SK-N-SH treated with all-trans-retinoic acid at 6 μM for 48 hours (cell line): ENCODE measurements around the gene SIAH2.

Experiments used
- ATAC-seq: fragments of 200-7000 bp; cut with Tn5 transposase; 3 replicates; pipeline ENCODE4 v1.9.1; 2020; ENCODE audit warnings: mild to moderate bottlenecking, moderate library complexity
- ARNTL ChIP-seq: fragments of 450-650 bp; formaldehyde crosslinking; IDR thresholded peaks from 2 replicates; pipeline ENCODE4 v1.5.0; 2020; ENCODE audit warnings: low read depth, mild to moderate bottlenecking, moderate library complexity, borderline replicate concordance
- BACH2 ChIP-seq: fragments of 250-450 bp; sonication (Bioruptor Pico); IDR thresholded peaks from 2 replicates; pipeline ENCODE4 v1.9.0; 2021; ENCODE audit warnings: mild to moderate bottlenecking, borderline replicate concordance
- CREB5 ChIP-seq: fragments of 250-450 bp; sonication (Bioruptor Pico); IDR thresholded peaks from 2 replicates; pipeline ENCODE4 v1.5.1; 2020; ENCODE audit warnings: low read depth, mild to moderate bottlenecking, moderate library complexity
- CSRNP3 ChIP-seq: fragments of 250-450 bp; sonication (Bioruptor Pico); IDR thresholded peaks from 2 replicates; pipeline ENCODE4 v1.5.1; 2021; ENCODE audit warnings: mild to moderate bottlenecking, moderate library complexity
- ESRRG ChIP-seq: fragments of 250-450 bp; sonication (Bioruptor Pico); IDR thresholded peaks from 2 replicates; pipeline ENCODE4 v1.6.1; 2021; ENCODE audit warnings: mild to moderate bottlenecking
- GLIS3 ChIP-seq: fragments of 250-450 bp; sonication (Bioruptor Pico); IDR thresholded peaks from 2 replicates; pipeline ENCODE4 v1.5.0; 2020; ENCODE audit warnings: mild to moderate bottlenecking, moderate library complexity
- ISL1 ChIP-seq: fragments of 250-450 bp; sonication (Bioruptor Pico); IDR thresholded peaks from 2 replicates; pipeline ENCODE4 v2.1.2; 2022; ENCODE audit warnings: mild to moderate bottlenecking, moderate library complexity
- OSR1 ChIP-seq: fragments of 250-450 bp; sonication (Bioruptor Pico); IDR thresholded peaks from 2 replicates; pipeline ENCODE4 v1.8.0; 2022; ENCODE audit warnings: moderate library complexity, mild to moderate bottlenecking, inconsistent platforms
- PATZ1 ChIP-seq: fragments of 250-450 bp; sonication (Bioruptor Pico); IDR thresholded peaks from 2 replicates; pipeline ENCODE4 v1.8.0; 2020; ENCODE audit warnings: mild to moderate bottlenecking, moderate library complexity, borderline replicate concordance
- POU6F1 ChIP-seq: fragments of 250-450 bp; sonication (Bioruptor Pico); IDR thresholded peaks from 2 replicates; pipeline ENCODE4 v1.8.0; 2021; ENCODE audit warnings: low read depth, mild to moderate bottlenecking, moderate library complexity, borderline replicate concordance
- PPARA ChIP-seq: fragments of 250-450 bp; sonication (Bioruptor Pico); IDR thresholded peaks from 2 replicates; pipeline ENCODE4 v1.5.0; 2020; ENCODE audit warnings: mild to moderate bottlenecking, borderline replicate concordance
- RARB ChIP-seq: fragments of 250-450 bp; sonication (Bioruptor Pico); IDR thresholded peaks from 2 replicates; pipeline ENCODE4 v1.8.0; 2021; ENCODE audit warnings: mild to moderate bottlenecking, moderate library complexity
- SNAI2 ChIP-seq: fragments of 250-450 bp; sonication (Bioruptor Pico); IDR thresholded peaks from 2 replicates; pipeline ENCODE4 v1.5.0; 2020; ENCODE audit warnings: mild to moderate bottlenecking, moderate library complexity
- TCF4 ChIP-seq: fragments of 250-450 bp; sonication (Bioruptor Pico); IDR thresholded peaks from 2 replicates; pipeline ENCODE4 v1.8.0; 2021; ENCODE audit warnings: mild to moderate bottlenecking, moderate library complexity, borderline replicate concordance
- TSHZ2 ChIP-seq: fragments of 250-450 bp; sonication (Bioruptor Pico); IDR thresholded peaks from 2 replicates; pipeline ENCODE4 v1.5.0; 2020; ENCODE audit warnings: mild to moderate bottlenecking, moderate library complexity
- ZC3H10 ChIP-seq: fragments of 250-450 bp; sonication (Bioruptor Pico); IDR thresholded peaks from 2 replicates; pipeline ENCODE4 v1.5.1; 2021; ENCODE audit warnings: mild to moderate bottlenecking, moderate library complexity
- ZFP3 ChIP-seq: fragments of 250-450 bp; sonication (Bioruptor Pico); IDR thresholded peaks from 2 replicates; pipeline ENCODE4 v1.5.0; 2020; ENCODE audit warnings: mild to moderate bottlenecking, moderate library complexity
- ZFP30 ChIP-seq: fragments of 450-650 bp; formaldehyde crosslinking; IDR thresholded peaks from 2 replicates; pipeline ENCODE4 v1.5.0; 2022; ENCODE audit warnings: mild to moderate bottlenecking, moderate library complexity
- ZNF565 ChIP-seq: fragments of 450-650 bp; formaldehyde crosslinking; conservative IDR thresholded peaks from 2 replicates; pipeline ENCODE4 v1.5.0; 2020; ENCODE audit warnings: low read depth, mild to moderate bottlenecking, moderate library complexity
- ZNF70 ChIP-seq: fragments of 450-650 bp; formaldehyde crosslinking; IDR thresholded peaks from 2 replicates; pipeline ENCODE4 v1.5.0; 2020; ENCODE audit warnings: mild to moderate bottlenecking, moderate library complexity
- ZNF8 ChIP-seq: fragments of 450-650 bp; formaldehyde crosslinking; IDR thresholded peaks from 2 replicates; pipeline ENCODE4 v1.5.0; 2020; ENCODE audit warnings: mild to moderate bottlenecking, moderate library complexity

SIAH2 gene

GRCh38 chr3:150778793-150779401 is 15.9 kb upstream of the SIAH2 start:
- ATAC-seq: no peak
- TF ChIP-seq ZNF565 (CRISPR knock-in tag): no peak

GRCh38 chr3:150775001-150775599 is 12.1 kb upstream of the SIAH2 start:
- TF ChIP-seq ARNTL (no peak), ZFP30 (no peak), OSR1 (CRISPR knock-in tag) (no peak), RARB (CRISPR knock-in tag) (no peak), ZFP3 (CRISPR knock-in tag) (no peak), PPARA (CRISPR knock-in tag) (no peak)
- peak; percentile 40; the same call in 2 of the 3 replicates for ATAC-seq

- TF ChIP-seq TSHZ2: no peak
- no peak for TF ChIP-seq ZC3H10 (CRISPR knock-in tag)
- TF ChIP-seq ZNF70 (CRISPR knock-in tag): no peak
- TF ChIP-seq ISL1 (CRISPR knock-in tag): no peak
- no peak for TF ChIP-seq ESRRG (CRISPR knock-in tag)
- TF ChIP-seq SNAI2 (CRISPR knock-in tag): no peak
- TF ChIP-seq CSRNP3 (CRISPR knock-in tag): no peak
- TF ChIP-seq PATZ1: no peak
- TF ChIP-seq POU6F1: no peak
- no peak for TF ChIP-seq ZNF8 (CRISPR knock-in tag)
- TF ChIP-seq ZNF565 (CRISPR knock-in tag): no peak
- no peak for TF ChIP-seq BACH2 (CRISPR knock-in tag)
- TF ChIP-seq OSR1 (CRISPR knock-in tag): no peak
- ATAC-seq: no peak
These were observed 10.7 kb upstream of the SIAH2 start for GRCh38 chr3:150773616-150774192.

- TF ChIP-seq CREB5 (CRISPR knock-in tag) (no peak), ISL1 (CRISPR knock-in tag) (no peak), ZNF8 (CRISPR knock-in tag) (no peak), OSR1 (CRISPR knock-in tag) (no peak), CSRNP3 (CRISPR knock-in tag) (no peak), TCF4 (CRISPR knock-in tag) (no peak), RARB (CRISPR knock-in tag) (no peak), GLIS3 (no peak), ARNTL (no peak), ZFP30 (no peak), PPARA (CRISPR knock-in tag) (no peak), PATZ1 (no peak)
- no peak; the same call in 2 of the 3 replicates for ATAC-seq
These were observed 8.6 kb upstream of the SIAH2 start for GRCh38 chr3:150771600-150771999.
